NCI-H226 (cell line): ENCODE measurements around the gene ARMH1.
"Not testable (repeated sequence)": the region's sequence is repeated elsewhere in the genome, so short reads cannot be mapped to it uniquely, and the experiment has no call there.

ENCODE experiments used
- DNase-seq: peaks from one replicate; pipeline ENCODE4 v3.0.0-alpha.2; 2015

The ARMH1 gene

GRCh38 chr1:44645476-44646244 is 28.9 kb upstream of the ARMH1 start:
- DNase-seq, result no peak

- DNase-seq, result peak; percentile 98
These were observed 28.0 kb upstream of the ARMH1 start for GRCh38 chr1:44646261-44647110.

- DNase-seq, result no peak
These were observed 26.6 kb upstream of the ARMH1 start for GRCh38 chr1:44647896-44648295.

DNA sequence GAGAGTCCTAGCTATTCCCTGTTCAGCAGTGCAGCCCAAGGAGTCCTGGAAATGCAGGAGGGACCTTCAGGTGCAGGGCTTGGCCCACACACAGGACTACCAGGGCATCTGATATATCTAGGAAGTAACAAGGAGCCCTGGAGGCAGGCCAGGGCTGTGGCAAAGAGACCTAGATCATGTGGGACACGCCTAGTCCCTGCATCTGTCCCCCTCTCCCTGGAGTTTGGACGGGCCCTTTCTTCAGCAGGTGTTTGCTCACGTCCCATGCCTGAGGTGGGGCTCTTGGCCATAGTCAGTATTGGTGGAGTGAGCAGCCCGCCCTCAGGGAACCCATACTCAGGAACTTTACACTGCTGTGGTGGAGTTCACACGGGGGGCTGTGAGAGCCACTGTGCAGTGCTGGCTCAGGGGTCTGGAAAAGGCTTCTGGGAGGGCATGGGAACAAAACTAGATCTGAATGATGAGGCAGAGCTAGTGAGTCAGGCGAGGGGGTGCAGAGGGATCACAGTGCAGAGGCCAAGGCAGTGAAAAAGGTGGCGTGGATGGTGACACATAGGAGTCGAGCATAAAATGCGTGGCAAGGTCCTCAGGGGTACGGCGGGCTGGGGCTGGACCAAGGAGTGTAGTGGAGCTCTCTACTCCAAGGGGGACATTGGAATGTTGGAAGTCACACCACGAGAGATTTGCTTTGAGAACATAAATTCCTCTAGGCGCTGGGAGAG is 25.8 kb upstream of the ARMH1 start:
- no peak for DNase-seq

DNA sequence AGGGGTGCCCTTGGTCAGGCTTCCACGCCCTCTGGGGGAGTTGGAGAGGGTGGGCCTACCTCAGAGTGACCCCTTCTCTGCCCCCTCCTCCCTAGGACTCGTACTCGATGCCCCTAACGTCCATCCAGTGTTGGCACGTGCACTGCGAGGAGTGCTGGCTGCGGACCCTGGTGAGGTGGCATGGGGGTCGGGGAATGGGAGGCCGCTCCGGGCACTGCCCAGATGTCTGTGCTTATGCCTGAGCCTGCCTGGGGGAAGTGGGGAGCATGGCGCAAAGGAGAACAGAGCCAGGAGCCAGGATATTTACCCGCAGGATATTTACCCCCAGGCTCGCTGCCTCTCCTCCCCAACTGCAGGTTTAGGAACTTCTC is 24.7 kb upstream of the ARMH1 start:
- DNase-seq, result no peak

- DNase-seq, result no peak
These were observed 24.2 kb upstream of the ARMH1 start for GRCh38 chr1:44650159-44650831.

DNA sequence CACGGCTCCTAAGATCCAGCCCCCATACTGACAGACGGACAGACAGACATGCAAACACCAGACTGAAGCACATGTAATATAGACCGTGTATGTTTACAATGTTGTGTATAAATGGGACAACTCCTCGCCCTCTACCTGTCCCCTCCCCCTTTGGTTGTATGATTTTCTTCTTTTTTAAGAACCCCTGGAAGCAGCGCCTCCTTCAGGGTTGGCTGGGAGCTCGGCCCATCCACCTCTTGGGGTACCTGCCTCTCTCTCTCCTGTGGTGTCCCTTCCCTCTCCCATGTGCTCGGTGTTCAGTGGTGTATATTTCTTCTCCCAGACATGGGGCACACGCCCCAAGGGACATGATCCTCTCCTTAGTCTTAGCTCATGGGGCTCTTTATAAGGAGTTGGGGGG is 23.4 kb upstream of the ARMH1 start:
- DNase-seq, result no peak

DNA sequence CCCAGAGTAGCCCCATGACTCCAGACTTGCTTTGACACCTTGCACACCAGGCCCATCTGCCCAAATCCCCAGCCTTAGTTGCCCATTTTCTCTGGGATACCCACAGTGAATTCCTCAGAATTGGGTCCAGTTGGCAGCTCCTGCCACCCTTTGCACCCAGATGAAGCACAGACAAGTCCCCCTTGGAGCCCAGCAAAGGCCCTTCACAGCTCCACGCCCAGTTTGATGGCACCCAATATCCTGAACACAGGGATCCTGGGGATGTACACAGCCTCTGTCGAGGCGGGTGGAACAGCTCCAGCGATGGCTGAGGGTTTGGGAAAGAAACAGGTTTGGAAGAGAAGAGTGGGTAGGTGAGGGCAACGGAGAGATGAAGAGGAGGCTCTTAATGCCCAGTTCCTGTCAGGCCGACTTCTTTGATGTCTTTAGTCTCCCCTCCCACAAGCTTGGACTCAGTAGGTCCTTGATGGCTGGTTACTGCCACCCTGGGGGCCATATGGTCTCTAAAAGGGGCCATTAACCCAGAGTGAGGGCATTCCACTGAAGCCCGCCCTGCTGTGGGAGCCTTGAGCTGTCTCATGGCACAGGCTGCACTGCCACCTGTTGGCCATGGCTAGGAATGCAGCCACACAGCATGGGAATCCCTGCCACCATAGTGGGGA is 21.9 kb upstream of the ARMH1 start:
- DNase-seq, result peak; percentile 33

GRCh38 chr1:44653107-44653964 is 21.2 kb upstream of the ARMH1 start:
- DNase-seq, result no peak

- no peak for DNase-seq
These were observed 19.8 kb upstream of the ARMH1 start for GRCh38 chr1:44654621-44655187.

- no peak for DNase-seq
These were observed 18.9 kb upstream of the ARMH1 start for GRCh38 chr1:44655609-44656008.

DNA sequence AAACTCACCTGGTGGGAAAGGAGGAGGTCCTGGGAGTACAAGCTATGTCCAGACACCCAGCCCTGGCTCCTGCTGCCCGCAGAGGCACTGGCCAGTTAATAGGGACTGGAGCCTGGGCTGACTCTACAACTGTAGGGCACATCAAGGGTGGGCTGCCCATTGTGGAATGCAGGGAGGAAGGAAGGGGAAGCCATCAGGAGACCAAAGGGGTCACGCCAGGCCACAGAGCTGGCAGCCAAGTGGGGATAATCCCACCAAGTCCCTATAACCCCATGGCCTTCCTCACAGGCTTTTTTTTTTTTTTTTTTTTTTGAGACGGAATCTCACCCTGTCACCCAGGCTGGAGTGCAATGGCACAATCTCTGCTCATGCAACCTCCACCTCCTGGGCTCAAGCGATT is 14.9 kb upstream of the ARMH1 start:
- DNase-seq, result no peak

- no peak for DNase-seq
These were observed 14.3 kb upstream of the ARMH1 start for GRCh38 chr1:44660176-44660575.

DNA sequence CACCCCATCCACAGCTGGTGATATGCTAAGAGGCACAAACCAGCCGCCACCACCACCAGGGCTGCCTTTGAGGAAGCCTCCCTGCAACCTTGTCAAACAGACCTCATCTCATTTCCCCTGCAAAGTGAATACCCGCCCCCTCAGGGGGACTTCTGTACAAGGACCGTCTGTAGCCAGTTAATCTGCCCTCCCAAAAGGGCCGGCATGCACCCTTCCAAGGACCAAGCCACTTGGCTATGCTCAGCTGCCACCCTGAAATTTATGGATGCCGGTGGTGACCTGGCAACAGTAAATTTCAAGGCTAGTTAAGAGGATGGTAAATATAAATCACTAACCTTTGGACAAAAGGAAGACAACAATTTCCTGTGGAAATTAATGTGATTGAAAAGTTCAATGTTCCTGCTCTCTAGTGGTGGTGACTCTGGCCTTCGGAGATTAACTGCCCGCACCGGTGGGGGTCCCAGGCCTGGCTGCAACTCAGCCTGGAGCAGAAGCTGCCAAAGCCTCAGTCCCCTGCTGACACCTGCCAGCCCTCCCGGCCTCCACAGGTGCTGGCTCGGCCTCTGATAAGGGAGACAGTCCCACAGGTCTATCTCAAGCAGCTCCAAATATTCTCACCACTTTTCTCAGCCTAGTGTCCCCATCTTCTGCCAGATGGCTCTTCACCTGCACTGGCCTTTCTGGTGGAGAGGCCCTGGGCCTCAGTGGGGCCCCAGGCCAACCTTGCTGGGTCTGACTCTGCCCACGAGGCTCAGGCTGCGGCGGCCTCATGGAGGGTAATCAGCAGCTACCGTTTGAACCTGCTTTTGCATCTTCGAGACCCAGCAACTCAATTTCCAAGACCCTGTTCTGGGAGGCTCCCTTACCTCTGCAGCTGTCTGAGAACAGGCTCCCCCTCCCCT is 12.5 kb upstream of the ARMH1 start:
- no peak for DNase-seq

GRCh38 chr1:44662683-44663030 is 11.9 kb upstream of the ARMH1 start:
- no peak for DNase-seq

GRCh38 chr1:44663417-44663816 is 11.1 kb upstream of the ARMH1 start:
- no peak for DNase-seq

- DNase-seq, result no peak
These were observed 9.7 kb upstream of the ARMH1 start for GRCh38 chr1:44664730-44665370.

GRCh38 chr1:44666719-44667118 is 7.8 kb upstream of the ARMH1 start:
- DNase-seq, result not testable (repeated sequence)
